WTC11 (cell line): ENCODE measurements around the gene ARL6IP5. TPM values are rescaled to one million over a fixed set of nuclear protein-coding genes. Genes with fewer than 3 reads are reported as not detected.

Experiments
- ATAC-seq: fragments of 200-7000 bp; cut with Tn5 transposase; 2 replicates; pipeline ENCODE4 v1.10.0; 2021; ENCODE audit warnings: mild to moderate bottlenecking, moderate library complexity
- CTCF ChIA-PET: fragments of 300-600 bp; sonication (Branson Sonifier 250); formaldehyde crosslinking; loops from one replicate; lab custom pipeline; 2021; ENCODE audit warnings: antibody characterized with exemption; lab: Charles Lee
- POLR2A ChIA-PET: fragments of 350-600 bp; sonication (Branson Sonifier 250); formaldehyde crosslinking; loops from one replicate; lab custom pipeline; 2021; ENCODE audit warnings: antibody characterized with exemption; lab: Charles Lee
- DNase-seq: peaks from one replicate; pipeline ENCODE4 v3.0.0; 2021; ENCODE audit warnings: low spot score
- H3K27ac Mint-ChIP-seq: 2 replicates; pipeline ENCODE4 v1.8.0; 2021; ENCODE audit warnings: mixed read lengths
- H3K27me3 Mint-ChIP-seq: 2 replicates; pipeline ENCODE4 v1.8.0; 2021; ENCODE audit warnings: low read depth, mild to moderate bottlenecking, moderate library complexity, mixed read lengths
- H3K36me3 Mint-ChIP-seq: 2 replicates; pipeline ENCODE4 v1.8.0; 2021; ENCODE audit warnings: mixed read lengths
- H3K4me1 Mint-ChIP-seq: 2 replicates; pipeline ENCODE4 v1.8.0; 2022; ENCODE audit warnings: mixed read lengths
- H3K4me3 Mint-ChIP-seq: 2 replicates; pipeline ENCODE4 v1.8.0; 2021; ENCODE audit warnings: mild to moderate bottlenecking, moderate library complexity, mixed read lengths
- H3K9me3 Mint-ChIP-seq: 2 replicates; pipeline ENCODE4 v1.8.0; 2021; ENCODE audit warnings: mixed read lengths
- ATF1 ChIP-seq: sonication (generic); formaldehyde crosslinking; IDR thresholded peaks from 2 replicates; pipeline ENCODE4 v1.8.1; 2023; ENCODE audit warnings: mild to moderate bottlenecking, moderate library complexity, missing genetic modification reagents
- CBFB ChIP-seq: sonication (generic); formaldehyde crosslinking; IDR thresholded peaks from 2 replicates; pipeline ENCODE4 v1.8.1; 2022; ENCODE audit warnings: mild to moderate bottlenecking, low read depth, missing genetic modification reagents
- GRHL2 ChIP-seq: fragments of 250-450 bp; sonication (Bioruptor Pico); IDR thresholded peaks from 2 replicates; pipeline ENCODE4 v1.8.0; 2022; ENCODE audit warnings: mild to moderate bottlenecking, moderate library complexity; ENCODE audit not compliant: insufficient replicate concordance, severe bottlenecking
- IRF1 ChIP-seq: sonication (generic); formaldehyde crosslinking; IDR thresholded peaks from 2 replicates; pipeline ENCODE4 v1.8.0; 2023; ENCODE audit warnings: missing genetic modification reagents
- NR3C1 ChIP-seq: sonication (generic); formaldehyde crosslinking; conservative IDR thresholded peaks from 2 replicates; pipeline ENCODE4 v1.8.1; 2023; ENCODE audit warnings: low read depth, mild to moderate bottlenecking, missing genetic modification reagents
- TEAD4 ChIP-seq: sonication (generic); formaldehyde crosslinking; IDR thresholded peaks from 2 replicates; pipeline ENCODE4 v1.8.0; 2022; ENCODE audit warnings: mild to moderate bottlenecking, missing genetic modification reagents
- ZBTB21 ChIP-seq: sonication (generic); formaldehyde crosslinking; IDR thresholded peaks from 2 replicates; pipeline ENCODE4 v1.8.1; 2023; ENCODE audit warnings: mild to moderate bottlenecking, missing genetic modification reagents, borderline replicate concordance
- ZNF512 ChIP-seq: sonication (generic); formaldehyde crosslinking; IDR thresholded peaks from 2 replicates; pipeline ENCODE4 v1.8.1; 2022; ENCODE audit warnings: missing genetic modification reagents, borderline replicate concordance
- ZNF671 ChIP-seq: fragments of 250-450 bp; sonication (Bioruptor Pico); IDR thresholded peaks from 2 replicates; pipeline ENCODE4 v1.8.0; 2021; ENCODE audit warnings: mild to moderate bottlenecking
- total RNA-seq: library from RNA; stranded (reverse); gene quantifications from 3 replicates; pipeline ENCODE4 v1.2.3, GENCODE V29; 2021
- TF ChIP-seq, protein P1 (sequence below): sonication (generic); formaldehyde crosslinking; IDR thresholded peaks from 2 replicates; pipeline ENCODE4 v1.8.0; 2022; ENCODE audit warnings: missing genetic modification reagents
- TF ChIP-seq, protein P2 (sequence below): sonication (generic); formaldehyde crosslinking; conservative IDR thresholded peaks from 2 replicates; pipeline ENCODE4 v1.8.1; 2023; ENCODE audit warnings: mild to moderate bottlenecking, low read depth, missing genetic modification reagents, moderate library complexity
- TF ChIP-seq, protein P3 (sequence below): fragments of 200-600 bp; IDR thresholded peaks from 2 replicates; pipeline ENCODE4 v1.8.0; 2022; ENCODE audit warnings: antibody characterized with exemption
- TF ChIP-seq, protein P4 (sequence below): sonication (generic); formaldehyde crosslinking; IDR thresholded peaks from 2 replicates; pipeline ENCODE4 v1.8.0; 2023; ENCODE audit warnings: mild to moderate bottlenecking, missing genetic modification reagents

ARL6IP5 gene
- total RNA-seq, 1 experiment from 2014 or later: 28.4 TPM

- TF ChIP-seq, protein P1, sequence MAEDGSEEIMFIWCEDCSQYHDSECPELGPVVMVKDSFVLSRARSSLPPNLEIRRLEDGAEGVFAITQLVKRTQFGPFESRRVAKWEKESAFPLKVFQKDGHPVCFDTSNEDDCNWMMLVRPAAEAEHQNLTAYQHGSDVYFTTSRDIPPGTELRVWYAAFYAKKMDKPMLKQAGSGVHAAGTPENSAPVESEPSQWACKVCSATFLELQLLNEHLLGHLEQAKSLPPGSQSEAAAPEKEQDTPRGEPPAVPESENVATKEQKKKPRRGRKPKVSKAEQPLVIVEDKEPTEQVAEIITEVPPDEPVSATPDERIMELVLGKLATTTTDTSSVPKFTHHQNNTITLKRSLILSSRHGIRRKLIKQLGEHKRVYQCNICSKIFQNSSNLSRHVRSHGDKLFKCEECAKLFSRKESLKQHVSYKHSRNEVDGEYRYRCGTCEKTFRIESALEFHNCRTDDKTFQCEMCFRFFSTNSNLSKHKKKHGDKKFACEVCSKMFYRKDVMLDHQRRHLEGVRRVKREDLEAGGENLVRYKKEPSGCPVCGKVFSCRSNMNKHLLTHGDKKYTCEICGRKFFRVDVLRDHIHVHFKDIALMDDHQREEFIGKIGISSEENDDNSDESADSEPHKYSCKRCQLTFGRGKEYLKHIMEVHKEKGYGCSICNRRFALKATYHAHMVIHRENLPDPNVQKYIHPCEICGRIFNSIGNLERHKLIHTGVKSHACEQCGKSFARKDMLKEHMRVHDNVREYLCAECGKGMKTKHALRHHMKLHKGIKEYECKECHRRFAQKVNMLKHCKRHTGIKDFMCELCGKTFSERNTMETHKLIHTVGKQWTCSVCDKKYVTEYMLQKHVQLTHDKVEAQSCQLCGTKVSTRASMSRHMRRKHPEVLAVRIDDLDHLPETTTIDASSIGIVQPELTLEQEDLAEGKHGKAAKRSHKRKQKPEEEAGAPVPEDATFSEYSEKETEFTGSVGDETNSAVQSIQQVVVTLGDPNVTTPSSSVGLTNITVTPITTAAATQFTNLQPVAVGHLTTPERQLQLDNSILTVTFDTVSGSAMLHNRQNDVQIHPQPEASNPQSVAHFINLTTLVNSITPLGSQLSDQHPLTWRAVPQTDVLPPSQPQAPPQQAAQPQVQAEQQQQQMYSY (CRISPR knock-in tag): no peak
- TF ChIP-seq CBFB (CRISPR knock-in tag) (no peak), NR3C1 (CRISPR knock-in tag) (no peak)
These were observed 37.7 kb downstream of the ARL6IP5 start, which contains the start of gene LMOD3 (continued) for GRCh38 chr3:69122403-69122802.

GRCh38 chr3:69126216-69126615 is 41.5 kb downstream of the ARL6IP5 start:
- Mint-ChIP-seq H3K36me3 (no peaks in the 10 kb centered on the region), H3K27me3 (no peaks in the 10 kb centered on the region), H3K4me1 (peaks cover 4% of the 10 kb centered on the region; the same call in 1 of the 2 replicates), H3K9me3 (no peaks in the 10 kb centered on the region), H3K27ac (no peak overlapping the region)
- POLR2A ChIA-PET: no interaction called here
- no peak for DNase-seq
- TF ChIP-seq, protein P2, sequence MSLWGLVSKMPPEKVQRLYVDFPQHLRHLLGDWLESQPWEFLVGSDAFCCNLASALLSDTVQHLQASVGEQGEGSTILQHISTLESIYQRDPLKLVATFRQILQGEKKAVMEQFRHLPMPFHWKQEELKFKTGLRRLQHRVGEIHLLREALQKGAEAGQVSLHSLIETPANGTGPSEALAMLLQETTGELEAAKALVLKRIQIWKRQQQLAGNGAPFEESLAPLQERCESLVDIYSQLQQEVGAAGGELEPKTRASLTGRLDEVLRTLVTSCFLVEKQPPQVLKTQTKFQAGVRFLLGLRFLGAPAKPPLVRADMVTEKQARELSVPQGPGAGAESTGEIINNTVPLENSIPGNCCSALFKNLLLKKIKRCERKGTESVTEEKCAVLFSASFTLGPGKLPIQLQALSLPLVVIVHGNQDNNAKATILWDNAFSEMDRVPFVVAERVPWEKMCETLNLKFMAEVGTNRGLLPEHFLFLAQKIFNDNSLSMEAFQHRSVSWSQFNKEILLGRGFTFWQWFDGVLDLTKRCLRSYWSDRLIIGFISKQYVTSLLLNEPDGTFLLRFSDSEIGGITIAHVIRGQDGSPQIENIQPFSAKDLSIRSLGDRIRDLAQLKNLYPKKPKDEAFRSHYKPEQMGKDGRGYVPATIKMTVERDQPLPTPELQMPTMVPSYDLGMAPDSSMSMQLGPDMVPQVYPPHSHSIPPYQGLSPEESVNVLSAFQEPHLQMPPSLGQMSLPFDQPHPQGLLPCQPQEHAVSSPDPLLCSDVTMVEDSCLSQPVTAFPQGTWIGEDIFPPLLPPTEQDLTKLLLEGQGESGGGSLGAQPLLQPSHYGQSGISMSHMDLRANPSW (CRISPR knock-in tag): no peak
- no peak for TF ChIP-seq GRHL2 (CRISPR knock-in tag)
- TF ChIP-seq ZBTB21 (CRISPR knock-in tag): no peak
- no peak for TF ChIP-seq TEAD4 (CRISPR knock-in tag)
- TF ChIP-seq ATF1 (CRISPR knock-in tag): no peak
- TF ChIP-seq IRF1 (CRISPR knock-in tag): no peak
- TF ChIP-seq ZNF512 (CRISPR knock-in tag): no peak
- TF ChIP-seq, protein P3, sequence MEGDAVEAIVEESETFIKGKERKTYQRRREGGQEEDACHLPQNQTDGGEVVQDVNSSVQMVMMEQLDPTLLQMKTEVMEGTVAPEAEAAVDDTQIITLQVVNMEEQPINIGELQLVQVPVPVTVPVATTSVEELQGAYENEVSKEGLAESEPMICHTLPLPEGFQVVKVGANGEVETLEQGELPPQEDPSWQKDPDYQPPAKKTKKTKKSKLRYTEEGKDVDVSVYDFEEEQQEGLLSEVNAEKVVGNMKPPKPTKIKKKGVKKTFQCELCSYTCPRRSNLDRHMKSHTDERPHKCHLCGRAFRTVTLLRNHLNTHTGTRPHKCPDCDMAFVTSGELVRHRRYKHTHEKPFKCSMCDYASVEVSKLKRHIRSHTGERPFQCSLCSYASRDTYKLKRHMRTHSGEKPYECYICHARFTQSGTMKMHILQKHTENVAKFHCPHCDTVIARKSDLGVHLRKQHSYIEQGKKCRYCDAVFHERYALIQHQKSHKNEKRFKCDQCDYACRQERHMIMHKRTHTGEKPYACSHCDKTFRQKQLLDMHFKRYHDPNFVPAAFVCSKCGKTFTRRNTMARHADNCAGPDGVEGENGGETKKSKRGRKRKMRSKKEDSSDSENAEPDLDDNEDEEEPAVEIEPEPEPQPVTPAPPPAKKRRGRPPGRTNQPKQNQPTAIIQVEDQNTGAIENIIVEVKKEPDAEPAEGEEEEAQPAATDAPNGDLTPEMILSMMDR: no peak
- no peak for TF ChIP-seq ZNF671
- TF ChIP-seq, protein P4, sequence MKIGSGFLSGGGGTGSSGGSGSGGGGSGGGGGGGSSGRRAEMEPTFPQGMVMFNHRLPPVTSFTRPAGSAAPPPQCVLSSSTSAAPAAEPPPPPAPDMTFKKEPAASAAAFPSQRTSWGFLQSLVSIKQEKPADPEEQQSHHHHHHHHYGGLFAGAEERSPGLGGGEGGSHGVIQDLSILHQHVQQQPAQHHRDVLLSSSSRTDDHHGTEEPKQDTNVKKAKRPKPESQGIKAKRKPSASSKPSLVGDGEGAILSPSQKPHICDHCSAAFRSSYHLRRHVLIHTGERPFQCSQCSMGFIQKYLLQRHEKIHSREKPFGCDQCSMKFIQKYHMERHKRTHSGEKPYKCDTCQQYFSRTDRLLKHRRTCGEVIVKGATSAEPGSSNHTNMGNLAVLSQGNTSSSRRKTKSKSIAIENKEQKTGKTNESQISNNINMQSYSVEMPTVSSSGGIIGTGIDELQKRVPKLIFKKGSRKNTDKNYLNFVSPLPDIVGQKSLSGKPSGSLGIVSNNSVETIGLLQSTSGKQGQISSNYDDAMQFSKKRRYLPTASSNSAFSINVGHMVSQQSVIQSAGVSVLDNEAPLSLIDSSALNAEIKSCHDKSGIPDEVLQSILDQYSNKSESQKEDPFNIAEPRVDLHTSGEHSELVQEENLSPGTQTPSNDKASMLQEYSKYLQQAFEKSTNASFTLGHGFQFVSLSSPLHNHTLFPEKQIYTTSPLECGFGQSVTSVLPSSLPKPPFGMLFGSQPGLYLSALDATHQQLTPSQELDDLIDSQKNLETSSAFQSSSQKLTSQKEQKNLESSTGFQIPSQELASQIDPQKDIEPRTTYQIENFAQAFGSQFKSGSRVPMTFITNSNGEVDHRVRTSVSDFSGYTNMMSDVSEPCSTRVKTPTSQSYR (CRISPR knock-in tag): no peak
- TF ChIP-seq, all 79 proteins: peak for 0
- CTCF ChIA-PET: interaction anchor here (1.4 to 1.5 kb wide), 2 partner anchors 35 to 180 kb away, joined by 4 read pairs; no protein-coding TSS in a partner anchor
- no peak for ATAC-seq
- no peak overlapping the region for H3K4me3 Mint-ChIP-seq
